ENCODE data around the gene DENND2A. TPM values are rescaled to one million over a fixed set of nuclear protein-coding genes. Genes with fewer than 3 reads are reported as not detected.

The DENND2A gene
- total and polyA plus RNA-seq, 11 donors, result 4.6 to 17.9 (median 10.0) TPM

- Histone ChIP-seq H3K36me3 (peaks cover 0 to 53% (median 33%) of the 10 kb centered on the region in 9 donors), H3K9me3 (no peaks in the 10 kb centered on the region), H3K4me3 (no peak overlapping the region), H3K27me3 (no peaks in the 10 kb centered on the region), H3K4me1 (peaks cover 0 to 4% (median 0%) of the 10 kb centered on the region in 12 donors), H3K27ac (no peak overlapping the region)
- DNase-seq (no peak), ATAC-seq (peak in 2 of 4 donors; percentile 56)
- intact Hi-C loops (cut with DNase I), result no loop called here
- TF ChIP-seq POLR2A (IDR thresholded peaks at IDR 0.05) (no peak), CTCF (IDR thresholded peaks at IDR 0.05) (no peak)
- 54 to 60% (median 56%) methylated on average over 3 of the region's 3 CpGs for WGBS, 4 donors
Observed at GRCh38 chr7:140586516-140586915, 54.1 kb downstream of the DENND2A start.

- no peak overlapping the region for H3K27ac ChIP-seq
- intact Hi-C loops (cut with DNase I), result no loop called here
- no peaks in the 10 kb centered on the region for H3K9me3 ChIP-seq
- H3K4me1 ChIP-seq, result no peaks in the 10 kb centered on the region
- H3K4me3 ChIP-seq, result no peak overlapping the region
- peaks cover 0 to 62% (median 32%) of the 10 kb centered on the region in 9 donors for H3K36me3 ChIP-seq
- no peak for ATAC-seq
- H3K27me3 ChIP-seq, result no peaks in the 10 kb centered on the region
- TF ChIP-seq POLR2A (IDR thresholded peaks at IDR 0.05), result no peak
- no peak for TF ChIP-seq CTCF (IDR thresholded peaks at IDR 0.05)
- 95 to 98% (median 95%) methylated on average over 7 of the region's 7 CpGs for WGBS, 4 donors
- DNase-seq, result no peak
Observed at GRCh38 chr7:140585333-140585732, 55.3 kb downstream of the DENND2A start.

- DNase-seq (no peak), ATAC-seq (no peak)
- H3K27me3 ChIP-seq, result no peaks in the 10 kb centered on the region
- no peaks in the 10 kb centered on the region for H3K9me3 ChIP-seq
- TF ChIP-seq CTCF (IDR thresholded peaks at IDR 0.05) (no peak), POLR2A (IDR thresholded peaks at IDR 0.05) (no peak)
- peaks cover 0 to 71% (median 27%) of the 10 kb centered on the region in 9 donors for H3K36me3 ChIP-seq
- intact Hi-C loops (cut with DNase I), result no loop called here
- WGBS, 4 donors, result 96 to 98% (median 97%) methylated on average over 4 of the region's 4 CpGs
- H3K4me3 ChIP-seq, result no peak overlapping the region
- no peaks in the 10 kb centered on the region for H3K4me1 ChIP-seq
- no peak overlapping the region for H3K27ac ChIP-seq
Observed at GRCh38 chr7:140584195-140584851, 56.3 kb downstream of the DENND2A start.

- Histone ChIP-seq H3K27ac (no peak overlapping the region), H3K4me3 (no peak overlapping the region), H3K4me1 (peaks cover 0 to 7% (median 0%) of the 10 kb centered on the region in 12 donors), H3K9me3 (no peaks in the 10 kb centered on the region), H3K27me3 (no peaks in the 10 kb centered on the region), H3K36me3 (peaks cover 0 to 81% (median 24%) of the 10 kb centered on the region in 9 donors)
- no peak for ATAC-seq
- no peak for TF ChIP-seq POLR2A (IDR thresholded peaks at IDR 0.05)
- no peak for TF ChIP-seq CTCF (IDR thresholded peaks at IDR 0.05)
- DNase-seq, result no peak
- intact Hi-C loops (cut with DNase I), result no loop called here
- WGBS, 4 donors, result 76 to 88% (median 84%) methylated on average over 10 of the region's 10 CpGs
Observed at GRCh38 chr7:140581411-140581810, 59.2 kb downstream of the DENND2A start.
